GM18508 (cell line): ENCODE data around the gene C16orf46.
"Not testable (repeated sequence)": the region's sequence is repeated elsewhere in the genome, so short reads cannot be mapped to it uniquely, and the experiment has no call there.

Source experiments
- ATAC-seq: cut with Tn5 transposase; IDR thresholded peaks from one replicate; pipeline ENCODE4 v1.9.1; 2021; ENCODE audit warnings: moderate number of reproducible peaks; ENCODE audit not compliant: insufficient read depth, unreplicated experiment

C16orf46 gene, protein sequence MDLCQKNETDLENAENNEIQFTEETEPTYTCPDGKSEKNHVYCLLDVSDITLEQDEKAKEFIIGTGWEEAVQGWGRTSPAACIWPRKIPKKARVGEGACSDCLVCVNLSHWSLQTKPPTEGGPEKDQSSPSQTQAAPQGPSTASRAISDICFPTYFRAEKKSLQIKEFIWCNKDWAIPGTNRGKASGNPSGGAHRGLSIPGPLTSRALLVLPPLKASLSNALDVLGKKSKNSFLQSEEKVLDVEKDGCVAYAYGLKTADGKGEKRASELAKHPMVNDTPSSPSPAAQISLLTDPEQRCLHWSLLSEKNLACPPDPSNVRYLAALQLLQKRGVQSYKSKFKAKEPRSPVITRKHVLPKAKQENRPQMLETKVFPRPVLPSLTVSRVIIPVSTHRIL

GRCh38 chr16:81077076-81077940 is at the start of gene C16orf46:
Gene C16orf46 (minus strand): TSS chr16:81077238. CDS start chr16:81063955, 13,283 bp downstream.
- ATAC-seq = peak; percentile 86

GRCh38 chr16:81123092-81123852 is 46.2 kb upstream of the C16orf46 start:
- ATAC-seq = no peak

DNA sequence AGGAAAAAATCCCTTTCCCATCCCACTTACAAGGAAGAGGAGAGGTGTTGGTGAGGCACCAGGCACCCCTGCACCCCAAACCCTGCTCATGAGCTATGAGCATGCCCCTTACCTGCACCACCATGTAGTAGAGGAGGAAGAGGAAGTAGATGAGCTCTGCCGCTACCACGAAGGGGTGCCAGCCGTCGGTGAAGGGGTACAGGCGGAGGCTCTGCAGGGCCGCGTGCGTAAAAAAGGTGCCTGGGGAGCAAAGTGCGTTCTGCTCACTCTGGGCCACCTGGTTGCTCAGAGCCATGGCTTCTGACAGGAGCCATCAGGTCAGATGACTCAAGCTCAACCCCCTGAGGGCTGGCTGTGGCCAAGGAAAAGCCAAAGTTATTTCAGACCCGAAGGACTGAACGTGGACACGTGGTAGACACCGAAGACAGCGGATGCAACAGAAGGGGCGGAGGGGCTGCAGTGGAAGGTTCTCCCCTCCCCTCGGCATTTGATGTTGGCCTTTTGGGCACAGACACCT is 44.5 kb upstream of the C16orf46 start:
- ATAC-seq = no peak

DNA sequence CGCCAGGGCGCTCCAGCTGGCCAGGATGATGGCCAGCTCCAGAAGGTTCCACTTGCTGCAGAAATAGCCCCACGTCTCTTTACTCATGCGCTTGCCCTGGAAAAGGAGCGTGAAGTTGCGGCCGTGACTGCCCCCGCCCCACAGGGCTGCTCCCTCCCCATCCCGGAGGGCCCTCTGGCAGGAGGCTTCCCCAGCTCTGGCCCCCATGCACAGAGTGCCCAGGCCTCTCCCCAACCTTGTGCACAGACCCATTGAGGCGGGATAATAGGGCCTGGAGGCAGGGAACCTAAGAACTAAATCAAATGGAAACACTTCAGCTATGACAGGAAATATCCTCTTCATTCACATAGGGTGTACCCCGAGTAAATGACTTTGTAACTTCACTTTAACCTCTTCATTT is 40.4 kb upstream of the C16orf46 start:
- ATAC-seq = no peak

- ATAC-seq = no peak
Observed at GRCh38 chr16:81116285-81116684, 39.2 kb upstream of the C16orf46 start.

- ATAC-seq = no peak
Observed at GRCh38 chr16:81112453-81112852, 35.4 kb upstream of the C16orf46 start.

DNA sequence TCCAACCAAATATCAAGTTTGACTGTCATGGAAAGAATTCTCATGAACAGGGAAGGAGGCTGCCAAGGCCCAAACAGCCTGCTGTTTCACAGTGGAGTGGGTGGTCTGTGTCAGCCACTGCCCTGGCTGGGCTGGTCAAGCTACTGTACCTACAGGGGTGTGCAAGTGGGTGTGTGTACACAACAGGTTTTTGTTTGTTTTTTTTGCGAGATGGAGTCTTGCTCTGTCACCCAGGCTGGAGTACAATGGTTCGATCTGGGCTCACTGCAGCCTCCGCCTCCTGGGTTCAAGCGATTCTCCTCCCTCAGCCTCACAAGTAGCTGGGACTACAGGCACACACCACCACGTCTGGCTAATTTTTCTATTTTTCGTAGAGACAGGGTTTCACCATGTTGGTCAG is 32.2 kb upstream of the C16orf46 start:
- not testable (repeated sequence) for ATAC-seq

- ATAC-seq = no peak
Observed at GRCh38 chr16:81107511-81107910, 30.5 kb upstream of the C16orf46 start.

DNA sequence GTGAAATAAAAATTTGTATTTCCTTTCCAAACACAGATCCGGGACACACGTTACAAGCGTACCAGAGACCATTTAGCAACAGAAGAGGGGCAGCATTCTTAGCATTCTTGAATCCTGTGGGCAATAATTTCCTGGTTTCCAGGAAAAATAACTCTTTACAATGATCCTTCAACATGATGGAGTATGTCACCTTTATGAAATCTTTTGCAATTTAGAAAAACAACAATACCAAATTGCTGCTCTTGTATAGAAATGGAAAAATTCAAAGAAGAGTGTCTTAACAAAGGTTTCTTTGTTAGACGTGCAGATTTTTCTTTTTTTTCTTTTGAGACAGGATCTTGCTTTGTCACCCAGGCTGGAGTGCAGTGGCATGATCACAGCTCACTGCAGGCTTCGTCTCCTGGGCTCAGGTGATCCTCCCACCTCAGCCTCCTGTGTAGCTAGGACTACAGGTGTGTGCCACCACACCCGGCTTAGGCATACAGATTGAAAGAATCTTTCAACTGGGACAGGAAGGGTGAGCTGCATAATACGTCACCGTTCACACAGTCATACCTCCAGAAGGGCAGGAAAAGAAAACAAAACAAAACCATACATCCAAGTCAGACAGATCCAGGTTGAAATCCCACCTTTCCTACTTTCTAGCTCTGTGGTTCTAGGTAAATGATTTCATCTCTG is 29.9 kb upstream of the C16orf46 start:
- ATAC-seq = no peak

- ATAC-seq = no peak
Observed at GRCh38 chr16:81105946-81106345, 28.9 kb upstream of the C16orf46 start.

- no peak for ATAC-seq
Observed at GRCh38 chr16:81101702-81102101, 24.7 kb upstream of the C16orf46 start.

DNA sequence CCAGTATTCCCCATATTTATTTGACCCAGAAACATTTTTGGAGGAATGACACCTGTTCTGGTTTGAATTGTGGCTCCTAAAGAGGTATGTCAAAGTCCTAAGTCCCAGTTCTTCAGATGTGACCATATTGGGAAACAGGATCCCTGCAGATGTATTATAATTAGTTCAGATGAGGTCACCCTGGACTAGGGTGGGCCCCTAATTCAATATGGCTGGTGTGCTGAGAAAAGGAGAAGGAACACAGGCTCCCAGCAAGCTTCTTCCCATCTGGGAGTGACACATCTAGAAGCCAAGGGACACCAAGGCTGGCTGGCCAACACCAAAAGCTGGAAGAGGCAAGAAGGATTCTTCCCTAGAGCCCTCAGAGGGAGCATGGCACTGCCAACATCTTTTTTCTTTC is 22.9 kb upstream of the C16orf46 start:
- ATAC-seq = no peak

DNA sequence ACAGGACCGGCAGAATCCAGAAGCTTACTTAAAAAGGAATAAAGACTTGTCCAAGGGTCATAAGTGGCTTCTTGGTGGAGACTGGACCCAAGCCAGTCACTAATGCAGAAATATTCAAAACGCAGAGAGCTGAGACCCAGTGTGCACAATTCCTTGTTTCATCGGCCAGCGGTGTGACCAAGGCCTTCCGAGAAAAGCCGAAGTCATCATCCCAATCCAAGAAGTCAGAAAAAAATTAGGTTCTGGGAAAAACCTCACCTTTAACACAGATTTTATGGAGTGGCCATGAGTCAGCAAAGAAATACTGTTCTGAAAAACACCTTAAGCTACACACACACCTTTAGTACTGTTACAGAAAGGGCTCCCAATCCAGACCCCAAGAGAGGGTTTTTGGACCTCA is 20.2 kb upstream of the C16orf46 start:
- ATAC-seq = no peak

DNA sequence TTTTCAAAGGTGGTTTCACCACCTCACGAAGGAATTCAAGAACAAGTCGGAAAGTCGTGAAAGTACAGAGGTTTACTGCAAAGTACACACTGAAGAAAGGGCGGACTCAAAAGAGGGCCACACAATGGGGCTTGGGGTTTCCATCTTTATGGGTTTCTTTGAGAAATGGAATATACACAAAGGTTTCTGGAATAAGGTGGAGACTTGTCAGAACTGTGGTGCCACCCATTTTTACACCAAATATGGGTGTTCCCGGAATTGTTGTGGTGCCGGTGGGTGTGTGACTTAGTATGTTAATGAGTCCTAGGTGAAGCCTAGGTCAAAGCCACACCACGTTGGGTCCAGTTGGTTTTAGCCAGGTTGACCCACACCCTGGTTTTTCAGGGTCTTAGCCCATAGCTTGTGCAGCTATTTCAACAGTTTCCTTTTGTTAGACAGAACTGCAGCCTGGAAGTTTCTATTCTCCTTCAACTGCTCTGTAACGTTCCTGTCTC is 19.7 kb upstream of the C16orf46 start:
- no peak for ATAC-seq

- peak; percentile 91 for ATAC-seq
Observed at GRCh38 chr16:81095953-81096714, 19.1 kb upstream of the C16orf46 start, which contains the start of gene GCSH. Gene GCSH (minus strand): TSS chr16:81096395. CDS start chr16:81096278, 117 bp downstream.

- ATAC-seq = peak; percentile 4
Observed at GRCh38 chr16:81095653-81095952, 18.6 kb upstream of the C16orf46 start.

GRCh38 chr16:81094771-81095251 is 17.8 kb upstream of the C16orf46 start:
- ATAC-seq = no peak

- no peak for ATAC-seq
Observed at GRCh38 chr16:81088836-81089235, 11.8 kb upstream of the C16orf46 start.

GRCh38 chr16:81081014-81081413 is 4.0 kb upstream of the C16orf46 start:
- ATAC-seq = no peak
